H9 (cell line): ENCODE measurements around the gene SLC22A16. TPM values are rescaled to one million over a fixed set of nuclear protein-coding genes. Genes with fewer than 3 reads are reported as not detected.

Experiments
- DNase-seq: peaks from one replicate; pipeline ENCODE4 v3.0.0-alpha.2; 2017
- H2AFZ ChIP-seq: one replicate; pipeline ENCODE4 v1.6.1; 2013; ENCODE audit warnings: mild to moderate bottlenecking, low read length, control low read depth, moderate library complexity
- H2AK5ac ChIP-seq: 2 replicates; pipeline ENCODE4 v1.6.1; 2013; ENCODE audit warnings: low read length, control low read depth, mixed read lengths; ENCODE audit not compliant: insufficient read length
- H2BK120ac ChIP-seq: one replicate; pipeline ENCODE4 v1.6.1; 2013; ENCODE audit warnings: low read depth, mild to moderate bottlenecking, low read length, control low read depth, inconsistent platforms; ENCODE audit not compliant: poor library complexity, severe bottlenecking
- H2BK12ac ChIP-seq: 2 replicates; pipeline ENCODE4 v1.6.1; 2013; ENCODE audit warnings: low read length, control low read depth, mixed read lengths, low read depth; ENCODE audit not compliant: insufficient read length
- H2BK15ac ChIP-seq: 2 replicates; pipeline ENCODE4 v1.6.1; 2013; ENCODE audit warnings: low read depth, low read length, control low read depth
- H2BK20ac ChIP-seq: one replicate; pipeline ENCODE4 v1.6.1; 2013; ENCODE audit warnings: low read depth, mild to moderate bottlenecking, low read length, control low read depth, inconsistent platforms; ENCODE audit not compliant: poor library complexity, severe bottlenecking
- H2BK5ac ChIP-seq: 2 replicates; pipeline ENCODE4 v1.6.1; 2013; ENCODE audit warnings: low read length, control low read depth, mixed read lengths; ENCODE audit not compliant: insufficient read length
- H3K14ac ChIP-seq: 2 replicates; pipeline ENCODE4 v1.6.1; 2013; ENCODE audit warnings: low read length, control low read depth; ENCODE audit not compliant: insufficient read depth
- H3K18ac ChIP-seq: 2 replicates; pipeline ENCODE4 v1.6.1; 2013; ENCODE audit warnings: low read depth, mild to moderate bottlenecking, mixed read lengths, low read length, control low read depth; ENCODE audit not compliant: insufficient read length
- H3K23ac ChIP-seq: 2 replicates; pipeline ENCODE4 v1.6.1; 2013; ENCODE audit warnings: low read length, control low read depth, mixed read lengths, low read depth; ENCODE audit not compliant: insufficient read length
- H3K23me2 ChIP-seq: 2 replicates; pipeline ENCODE4 v1.6.1; 2013; ENCODE audit warnings: low read depth, mild to moderate bottlenecking, mixed read lengths, low read length, control low read depth; ENCODE audit not compliant: insufficient read length, poor library complexity, severe bottlenecking
- H3K27ac ChIP-seq: 2 replicates; pipeline ENCODE4 v1.5.1; 2013; ENCODE audit warnings: low read length, control low read depth, mixed read lengths, low read depth; ENCODE audit not compliant: insufficient read length
- H3K27me3 ChIP-seq: 2 replicates; pipeline ENCODE4 v1.6.1; 2013; ENCODE audit warnings: low read length, control low read depth, inconsistent platforms; ENCODE audit not compliant: insufficient read depth
- H3K4ac ChIP-seq: 2 replicates; pipeline ENCODE4 v1.6.1; 2013; ENCODE audit warnings: low read depth, mild to moderate bottlenecking, control low read depth, inconsistent platforms, low read length, moderate library complexity
- H3K4me1 ChIP-seq: 2 replicates; pipeline ENCODE4 v1.6.1; 2013; ENCODE audit warnings: low read length, control low read depth, inconsistent platforms; ENCODE audit not compliant: insufficient read depth
- H3K4me2 ChIP-seq: 2 replicates; pipeline ENCODE4 v1.6.1; 2013; ENCODE audit warnings: low read length, control low read depth, mixed read lengths; ENCODE audit not compliant: insufficient read length, insufficient read depth
- H3K56ac ChIP-seq: 2 replicates; pipeline ENCODE4 v1.6.1; 2013; ENCODE audit warnings: low read depth, mild to moderate bottlenecking, mixed read lengths, low read length, control low read depth; ENCODE audit not compliant: insufficient read length
- H3K79me1 ChIP-seq: 2 replicates; pipeline ENCODE4 v1.6.1; 2013; ENCODE audit warnings: low read depth, mild to moderate bottlenecking, moderate library complexity, low read length, control low read depth, inconsistent platforms; ENCODE audit not compliant: insufficient read depth, poor library complexity, severe bottlenecking
- H3K79me2 ChIP-seq: 2 replicates; pipeline ENCODE4 v1.6.1; 2013; ENCODE audit warnings: low read length, control low read depth, inconsistent platforms; ENCODE audit not compliant: insufficient read depth
- H3K9ac ChIP-seq: 2 replicates; pipeline ENCODE4 v1.6.1; 2013; ENCODE audit warnings: low read length, control low read depth, mixed read lengths; ENCODE audit not compliant: insufficient read length; ENCODE audit errors: extremely low read depth
- H3K9me3 ChIP-seq: one replicate; pipeline ENCODE4 v1.6.1; 2013; ENCODE audit warnings: low read depth, low read length, inconsistent platforms; ENCODE audit not compliant: control insufficient read depth
- H3T11ph ChIP-seq: one replicate; pipeline ENCODE4 v1.6.1; 2013; ENCODE audit warnings: mild to moderate bottlenecking, low read length, control low read depth, inconsistent platforms
- H4K20me1 ChIP-seq: one replicate; pipeline ENCODE4 v1.6.1; 2013; ENCODE audit not compliant: control insufficient read depth, insufficient read length, insufficient read depth
- H4K5ac ChIP-seq: 2 replicates; pipeline ENCODE4 v1.6.1; 2013; ENCODE audit warnings: low read depth, mild to moderate bottlenecking, mixed read lengths, low read length, control low read depth; ENCODE audit not compliant: insufficient read length
- H4K8ac ChIP-seq: replicated peaks from 2 replicates; pipeline ENCODE4 v1.6.1; 2013; ENCODE audit warnings: low read length, control low read depth, mixed read lengths, low read depth; ENCODE audit not compliant: insufficient read length
- H4K91ac ChIP-seq: 2 replicates; pipeline ENCODE4 v1.6.1; 2013; ENCODE audit warnings: low read depth, mild to moderate bottlenecking, moderate library complexity, mixed read lengths, low read length, control low read depth; ENCODE audit not compliant: insufficient read length
- H3K27ac Mint-ChIP-seq, 3 experiments: 2 replicates in 2 of 3; 3 replicates in 1 of 3; pipeline ENCODE4 v1.8.0; 2020 to 2021; ENCODE audit warnings: mixed read lengths in 3 of 3, mild to moderate bottlenecking in 1 of 3, moderate library complexity in 1 of 3
- H3K27me3 Mint-ChIP-seq: 2 replicates; pipeline ENCODE4 v1.8.0; 2021; ENCODE audit warnings: low read depth, mild to moderate bottlenecking, moderate library complexity, mixed read lengths
- H3K36me3 Mint-ChIP-seq, 3 experiments: 2 replicates in 2 of 3; 3 replicates in 1 of 3; pipeline ENCODE4 v1.8.0; 2020 to 2021; ENCODE audit warnings: low read depth in 3 of 3, mixed read lengths in 3 of 3; ENCODE audit not compliant: insufficient read depth in 1 of 3
- H3K4me1 Mint-ChIP-seq, 2 experiments: 2 replicates each; pipeline ENCODE4 v1.8.0; 2020; ENCODE audit warnings: mixed read lengths in 2 of 2
- H3K4me3 Mint-ChIP-seq, 2 experiments: 2 replicates in 1 of 2; 3 replicates in 1 of 2; pipeline ENCODE4 v1.8.0; 2020 to 2021; ENCODE audit warnings: mild to moderate bottlenecking in 2 of 2, mixed read lengths in 2 of 2, moderate library complexity in 1 of 2
- H3K9me3 Mint-ChIP-seq, 2 experiments: 2 replicates in 1 of 2; 3 replicates in 1 of 2; pipeline ENCODE4 v1.8.0; 2020; ENCODE audit warnings: mild to moderate bottlenecking in 2 of 2, mixed read lengths in 2 of 2, moderate library complexity in 1 of 2
- CTCF ChIP-seq: fragments of 200-600 bp; sonication (generic); conservative IDR thresholded peaks from 3 replicates; pipeline ENCODE4 v1.8.0; 2021; ENCODE audit warnings: antibody characterized with exemption, mild to moderate bottlenecking
- WGBS: extraction: QIAGEN DNeasy Blood & Tissue Kit; methylation state at CpG from one replicate; pipeline ENCODE4 v1.1.7; 2013; ENCODE audit warnings: missing lambda C conversion rate, low lambda C conversion rate, mixed read lengths; ENCODE audit not compliant: insufficient read length; ENCODE audit errors: extremely low coverage; 5-methylcytosine and 5-hydroxymethylcytosine counted together
- total RNA-seq: library from RNA; stranded (reverse); gene quantifications from 2 replicates; pipeline ENCODE4 v1.2.1, GENCODE V29; 2021

SLC22A16 gene
- total RNA-seq, 1 experiment from 2014 or later = not detected

GRCh38 chr6:110430741-110431140, 45.7 kb downstream of the SLC22A16 start:
- Histone ChIP-seq H2BK15ac (no peak overlapping the region), H3K9ac (no peak overlapping the region), H3K14ac (no peak overlapping the region), H2BK20ac (no peak overlapping the region), H3K23me2 (no peaks in the 10 kb centered on the region), H4K5ac (no peak overlapping the region), H2BK5ac (no peak overlapping the region), H3T11ph (no peak overlapping the region), H2BK12ac (no peak overlapping the region), H3K4ac (no peak overlapping the region), H3K56ac (no peak overlapping the region), H3K9me3 (no peaks in the 10 kb centered on the region), H3K4me1 (no peaks in the 10 kb centered on the region; the same call in 1 of the 2 replicates), H3K27ac (no peak overlapping the region), H4K20me1 (no peaks in the 10 kb centered on the region), H2AK5ac (no peak overlapping the region), H3K18ac (no peak overlapping the region), H3K23ac (no peak overlapping the region), H3K27me3 (no peaks in the 10 kb centered on the region), H4K8ac (no peak overlapping the region), H3K4me2 (no peak overlapping the region), H3K79me2 (no peaks in the 10 kb centered on the region), H2BK120ac (no peak overlapping the region), H3K79me1 (no peaks in the 10 kb centered on the region), H2AFZ (no peak overlapping the region), H4K91ac (no peak overlapping the region)
- H3K27ac Mint-ChIP-seq = no peak overlapping the region; a peak in 1 of 7 replicates
- peaks cover 5% of the 10 kb centered on the region for H3K27me3 Mint-ChIP-seq
- no peak for DNase-seq
- no peak for TF ChIP-seq CTCF
- no peak overlapping the region for H3K4me3 Mint-ChIP-seq
- H3K9me3 Mint-ChIP-seq = peaks cover 0 to 8% of the 10 kb centered on the region in 2 experiments; a peak in 3 of 5 replicates
- no CpG with 5 or more reads among the region's 4 CpGs for WGBS
- H3K36me3 Mint-ChIP-seq = no peaks in the 10 kb centered on the region
- peaks cover 12 to 17% of the 10 kb centered on the region in 2 experiments for H3K4me1 Mint-ChIP-seq
